Naive B cell (primary cell): ENCODE data around the gene KLF16. TPM values are rescaled to one million over a fixed set of nuclear protein-coding genes. Genes with fewer than 3 reads are reported as not detected.
"Not testable (repeated sequence)": the region's sequence is repeated elsewhere in the genome, so short reads cannot be mapped to it uniquely, and the experiment has no call there.

Experiments used
- ATAC-seq, 2 donors: fragments of 150-1000 bp; cut with Tn5 transposase; 2 replicates each; pipeline ENCODE4 v1.10.0; 2021; ENCODE audit warnings: low read depth in 2 of 2, mild to moderate bottlenecking in 2 of 2, moderate library complexity in 2 of 2
- DNase-seq: peaks from one replicate; pipeline ENCODE4 v3.0.0; 2022
- H3K27ac Mint-ChIP-seq, 6 donors: one replicate each; pipeline ENCODE4 v1.8.0; 2020 to 2022; ENCODE audit warnings: mild to moderate bottlenecking in 6 of 6, mixed read lengths in 6 of 6, moderate library complexity in 5 of 6, inconsistent platforms in 2 of 6
- H3K27me3 Mint-ChIP-seq, 3 donors: one replicate each; pipeline ENCODE4 v1.8.0; 2021 to 2022; ENCODE audit warnings: mixed read lengths in 3 of 3, mild to moderate bottlenecking in 1 of 3
- H3K36me3 Mint-ChIP-seq, 2 donors: one replicate each; pipeline ENCODE4 v1.8.0; 2020 to 2022; ENCODE audit warnings: mixed read lengths in 2 of 2, inconsistent platforms in 1 of 2, mild to moderate bottlenecking in 1 of 2
- H3K4me1 Mint-ChIP-seq, 3 donors: one replicate each; pipeline ENCODE4 v1.8.0; 2020 to 2022; ENCODE audit warnings: mixed read lengths in 3 of 3, inconsistent platforms in 1 of 3, mild to moderate bottlenecking in 1 of 3, moderate library complexity in 1 of 3
- H3K4me3 Mint-ChIP-seq, 8 donors: one replicate each; pipeline ENCODE4 v1.8.0; 2020 to 2022; ENCODE audit warnings: mild to moderate bottlenecking in 8 of 8, mixed read lengths in 8 of 8, moderate library complexity in 8 of 8, inconsistent platforms in 2 of 8
- H3K9me3 Mint-ChIP-seq, 7 donors: one replicate each; pipeline ENCODE4 v1.8.0; 2020 to 2022; ENCODE audit warnings: mixed read lengths in 7 of 7, mild to moderate bottlenecking in 5 of 7, inconsistent platforms in 2 of 7, moderate library complexity in 1 of 7
- polyA plus RNA-seq, 6 donors: library from polyadenylated mRNA; unstranded; fragments of 300-500 nt; fragmentation: Illumina TruSeq; gene quantifications; one replicate each; pipeline ENCODE4 v1.2.3, GENCODE V29; 2021; ENCODE audit warnings: low read depth in 6 of 6

The KLF16 gene
- polyA plus RNA-seq, 6 donors from 2014 or later = 0.43 to 1.4 (median 0.70) TPM

DNA sequence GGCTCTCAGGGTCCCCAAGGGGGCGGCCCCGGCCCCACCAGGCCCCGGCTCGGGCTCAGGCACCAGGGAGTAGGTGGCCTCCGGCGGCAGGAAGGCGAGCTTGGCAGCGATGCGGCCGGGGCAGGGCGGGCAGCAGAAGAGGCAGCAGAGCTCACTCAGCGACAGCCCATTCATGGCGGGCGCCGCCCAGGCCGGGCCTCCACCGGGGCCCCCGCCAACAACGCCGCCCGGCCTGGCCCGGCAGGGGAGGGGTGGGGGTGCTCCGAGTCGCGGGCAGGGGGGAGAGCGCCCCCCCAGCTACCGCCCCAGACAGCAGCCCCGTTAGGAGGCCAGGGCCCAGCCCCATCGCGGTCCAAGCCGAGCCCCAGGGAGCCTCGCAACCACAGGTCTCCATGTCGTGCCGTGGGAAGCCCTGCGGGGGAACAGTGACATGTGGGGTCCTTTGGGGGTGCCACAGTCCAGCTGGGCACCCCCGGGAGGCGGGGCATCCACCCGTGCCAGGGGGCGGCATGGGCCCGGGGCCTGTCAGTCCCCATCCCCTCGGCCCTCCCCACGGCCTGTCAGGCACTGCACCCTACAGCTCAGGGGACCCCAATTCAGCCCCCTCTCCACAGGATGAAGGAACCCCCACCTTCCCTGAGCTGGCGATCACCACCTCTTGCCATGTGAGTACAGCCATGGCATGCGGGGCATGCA, 18.2 kb upstream of the KLF16 start:
- Mint-ChIP-seq H3K4me1 (peaks cover 26 to 32% (median 31%) of the 10 kb centered on the region in 3 donors), H3K27ac (peak overlapping the region in 1 of 6 donors; percentile 87), H3K4me3 (peak overlapping the region in 1 of 8 donors; percentile 37)
- not testable (repeated sequence) for H3K36me3 Mint-ChIP-seq, H3K9me3 Mint-ChIP-seq, DNase-seq, H3K27me3 Mint-ChIP-seq, ATAC-seq

- DNase-seq = no peak
- H3K27ac Mint-ChIP-seq = peak overlapping the region in 2 of 6 donors; percentile 74 to 75
- no peak for ATAC-seq
- no peaks in the 10 kb centered on the region for H3K9me3 Mint-ChIP-seq
- H3K4me1 Mint-ChIP-seq = peaks cover 26 to 37% (median 33%) of the 10 kb centered on the region in 3 donors
- no peaks in the 10 kb centered on the region for H3K27me3 Mint-ChIP-seq
- no peaks in the 10 kb centered on the region for H3K36me3 Mint-ChIP-seq
- no peak overlapping the region for H3K4me3 Mint-ChIP-seq
Measured at GRCh38 chr19:1880611-1881392, 17.4 kb upstream of the KLF16 start.

DNA sequence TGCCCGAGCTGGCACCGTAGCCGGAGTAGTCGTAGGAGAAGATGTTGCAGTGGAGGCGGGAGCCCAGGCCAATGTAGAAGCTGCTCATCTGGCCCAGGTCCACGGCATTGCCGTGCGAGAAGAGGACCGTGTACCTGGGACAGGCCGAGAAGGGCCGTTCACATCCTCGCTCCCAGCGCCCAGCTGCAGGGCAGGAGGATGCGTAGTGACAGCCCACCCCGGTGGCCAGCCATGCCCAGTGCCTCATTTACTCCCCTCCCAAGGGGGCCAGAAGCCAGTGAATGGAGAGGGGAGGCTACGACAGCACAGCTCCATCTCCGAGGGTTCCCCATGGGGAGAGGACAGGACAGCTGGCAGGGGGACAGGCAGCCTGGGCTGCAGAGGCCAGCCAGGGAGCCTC, 16.6 kb upstream of the KLF16 start:
- not testable (repeated sequence) for DNase-seq, H3K36me3 Mint-ChIP-seq, ATAC-seq, H3K27me3 Mint-ChIP-seq, H3K9me3 Mint-ChIP-seq
- Mint-ChIP-seq H3K27ac (peak overlapping the region in 1 of 6 donors; percentile 77), H3K4me3 (peak overlapping the region in 1 of 8 donors; percentile 61), H3K4me1 (peaks cover 27 to 43% (median 34%) of the 10 kb centered on the region in 3 donors)

DNA sequence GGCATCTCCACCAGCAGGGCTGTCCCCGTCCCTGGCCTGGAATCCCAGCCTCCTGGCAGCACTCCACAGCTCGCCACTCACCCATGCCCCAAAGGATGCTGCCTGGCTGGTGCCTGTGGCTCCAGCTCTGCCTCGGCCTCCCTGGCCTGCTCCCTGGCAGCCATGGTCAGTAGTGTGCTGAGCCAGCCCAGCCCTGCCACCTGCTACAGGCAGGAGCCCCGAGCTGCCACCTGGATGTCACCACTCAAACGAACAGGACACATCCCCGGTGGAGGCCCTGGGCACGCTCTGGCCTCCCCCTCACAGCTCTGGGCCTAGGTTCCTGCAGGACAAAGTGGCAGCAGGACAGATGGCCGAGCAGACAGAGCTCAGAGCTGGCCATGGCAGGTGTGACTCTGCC, 15.2 kb upstream of the KLF16 start:
- Mint-ChIP-seq H3K4me3 (peak overlapping the region in 1 of 8 donors; percentile 15), H3K4me1 (peaks cover 24 to 43% (median 33%) of the 10 kb centered on the region in 3 donors), H3K27ac (peak overlapping the region in 2 of 6 donors; percentile 53 to 83)
- H3K36me3 Mint-ChIP-seq, DNase-seq, H3K27me3 Mint-ChIP-seq, H3K9me3 Mint-ChIP-seq, ATAC-seq: not testable (repeated sequence)

GRCh38 chr19:1877280-1877660, 13.9 kb upstream of the KLF16 start:
- not testable (repeated sequence) for H3K27ac Mint-ChIP-seq, H3K36me3 Mint-ChIP-seq, H3K9me3 Mint-ChIP-seq, H3K4me3 Mint-ChIP-seq, DNase-seq, H3K27me3 Mint-ChIP-seq, ATAC-seq
- H3K4me1 Mint-ChIP-seq = peaks cover 11 to 30% (median 20%) of the 10 kb centered on the region in 3 donors

GRCh38 chr19:1876496-1877279, 13.3 kb upstream of the KLF16 start:
- ATAC-seq = peak in 1 of 2 donors; percentile 11
- peaks cover 11 to 25% (median 20%) of the 10 kb centered on the region in 3 donors for H3K4me1 Mint-ChIP-seq
- DNase-seq = not testable (repeated sequence)

GRCh38 chr19:1875646-1876495, 12.5 kb upstream of the KLF16 start:
- peaks cover 11 to 25% (median 20%) of the 10 kb centered on the region in 3 donors for H3K4me1 Mint-ChIP-seq
- H3K4me3 Mint-ChIP-seq = peak overlapping the region; percentile 85 to 98 (median 97)
- ATAC-seq (peak; percentile 98 to 99), DNase-seq (peak; percentile 87)
- peak overlapping the region; percentile 92 to 99 (median 96) for H3K27ac Mint-ChIP-seq
- no peaks in the 10 kb centered on the region for H3K36me3 Mint-ChIP-seq
- no peaks in the 10 kb centered on the region for H3K9me3 Mint-ChIP-seq
- H3K27me3 Mint-ChIP-seq = no peaks in the 10 kb centered on the region

More at GRCh38 chr19:1876496-1877279, 13.3 kb upstream of the KLF16 start:
- Mint-ChIP-seq H3K27ac (peak overlapping the region; percentile 89 to 99 (median 94)), H3K4me3 (peak overlapping the region; percentile 85 to 98 (median 96))
- not testable (repeated sequence) for H3K9me3 Mint-ChIP-seq, H3K36me3 Mint-ChIP-seq, H3K27me3 Mint-ChIP-seq

- peak overlapping the region; percentile 92 to 99 (median 96) for H3K27ac Mint-ChIP-seq
- not testable (repeated sequence) for H3K9me3 Mint-ChIP-seq, DNase-seq, H3K27me3 Mint-ChIP-seq, H3K36me3 Mint-ChIP-seq, ATAC-seq
- peaks cover 11 to 31% (median 22%) of the 10 kb centered on the region in 3 donors for H3K4me1 Mint-ChIP-seq
- peak overlapping the region; percentile 85 to 98 (median 97) for H3K4me3 Mint-ChIP-seq
Measured at GRCh38 chr19:1875265-1875645, 11.9 kb upstream of the KLF16 start.

- DNase-seq (no peak), ATAC-seq (no peak)
- peak overlapping the region; percentile 71 to 99 (median 96) for H3K27ac Mint-ChIP-seq
- H3K4me1 Mint-ChIP-seq = peaks cover 11 to 32% (median 24%) of the 10 kb centered on the region in 3 donors
- H3K4me3 Mint-ChIP-seq = peak overlapping the region; percentile 85 to 98 (median 97)
- H3K9me3 Mint-ChIP-seq = no peaks in the 10 kb centered on the region
- H3K27me3 Mint-ChIP-seq = no peaks in the 10 kb centered on the region
- H3K36me3 Mint-ChIP-seq = no peaks in the 10 kb centered on the region
Measured at GRCh38 chr19:1874554-1875185, 11.3 kb upstream of the KLF16 start.

DNA sequence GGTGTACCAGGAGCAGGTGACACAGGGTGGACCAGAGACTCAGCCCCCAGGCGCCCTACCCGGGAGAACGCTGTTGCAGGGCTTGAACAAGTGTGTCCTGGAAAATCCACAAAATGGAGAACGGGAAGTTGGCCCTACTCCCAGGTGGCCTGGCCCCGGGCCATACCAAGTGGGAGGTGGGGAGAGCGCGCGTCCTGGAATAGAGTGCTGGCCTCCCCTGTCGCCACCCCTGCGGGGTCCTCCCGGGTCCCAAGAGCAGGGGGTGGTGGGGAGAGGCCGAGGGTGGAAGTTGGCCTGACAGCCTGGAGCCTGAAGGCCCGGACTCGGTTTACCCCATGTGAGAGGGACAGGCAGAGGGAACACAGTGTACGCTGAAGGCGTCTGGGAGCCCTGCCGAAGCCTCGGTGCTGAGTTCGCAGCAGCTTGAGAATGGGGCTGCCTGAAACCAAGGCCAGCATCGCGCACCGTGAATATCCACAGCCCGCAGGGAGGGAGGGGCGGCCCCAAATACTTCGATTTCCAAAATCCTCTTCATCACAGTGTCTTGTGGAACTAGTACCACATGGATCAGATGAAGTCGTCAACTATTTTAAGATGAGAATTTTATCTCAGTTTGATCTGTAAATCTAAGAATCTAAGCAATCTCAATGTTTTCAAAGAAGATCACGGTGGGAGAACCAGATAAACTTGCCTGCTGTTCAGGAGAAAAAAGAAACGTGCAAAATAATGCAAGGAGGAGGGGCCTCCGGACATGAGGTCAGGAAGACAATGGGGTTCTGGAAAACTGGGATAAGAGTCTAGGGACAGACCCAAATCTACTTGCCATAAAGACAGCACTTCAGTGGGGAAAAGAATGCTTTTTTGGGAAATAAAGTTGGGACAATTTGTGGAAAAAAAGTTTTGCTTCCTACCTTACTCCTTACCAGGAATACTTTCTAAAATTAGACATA, 10.4 kb upstream of the KLF16 start:
- no peaks in the 10 kb centered on the region for H3K9me3 Mint-ChIP-seq
- H3K27ac Mint-ChIP-seq = peak overlapping the region; percentile 57 to 98 (median 89)
- no peak for DNase-seq
- H3K27me3 Mint-ChIP-seq = no peaks in the 10 kb centered on the region
- H3K4me1 Mint-ChIP-seq = peaks cover 11 to 32% (median 24%) of the 10 kb centered on the region in 3 donors
- no peaks in the 10 kb centered on the region for H3K36me3 Mint-ChIP-seq
- no peak for ATAC-seq
- H3K4me3 Mint-ChIP-seq = peak overlapping the region; percentile 63 to 97 (median 96)

GRCh38 chr19:1872807-1873523, 9.6 kb upstream of the KLF16 start:
- Mint-ChIP-seq H3K9me3 (no peaks in the 10 kb centered on the region), H3K27me3 (no peaks in the 10 kb centered on the region), H3K27ac (no peak overlapping the region), H3K36me3 (no peaks in the 10 kb centered on the region), H3K4me3 (peak overlapping the region in 4 of 8 donors; percentile 15 to 85 (median 30)), H3K4me1 (peaks cover 11 to 32% (median 25%) of the 10 kb centered on the region in 3 donors)
- ATAC-seq (no peak), DNase-seq (no peak)
